CD4-positive, alpha-beta T cell (primary cell): Measurements from ENCODE around the gene PHF13. TPM values are rescaled to one million over a fixed set of nuclear protein-coding genes. Genes with fewer than 3 reads are reported as not detected.
A peak's percentile ranks its signal among the peaks of the same experiment; 100 is the strongest.

ENCODE experiments used
- ATAC-seq: fragments of 200-7000 bp; cut with Tn5 transposase; one replicate; pipeline ENCODE4 v1.10.0; 2022; ENCODE audit warnings: mild to moderate bottlenecking; ENCODE audit not compliant: poor library complexity
- CTCF ChIA-PET: fragments of 350-600 bp; sonication (Branson Sonifier 250); formaldehyde crosslinking; loops from one replicate; lab custom pipeline; 2021; ENCODE audit warnings: antibody characterized with exemption, inconsistent platforms; lab: Charles Lee
- POLR2A ChIA-PET: fragments of 350-600 bp; sonication (Branson Sonifier 250); formaldehyde crosslinking; loops from one replicate; lab custom pipeline; 2021; ENCODE audit warnings: antibody characterized with exemption, inconsistent platforms; lab: Charles Lee
- DNase-seq, 14 experiments: peaks; one replicate each; pipeline ENCODE4 v3.0.0-alpha.2; 2013 to 2020; ENCODE audit warnings: mixed read lengths in 2 of 14
- H3K27ac ChIP-seq, 2 donors: one replicate each; pipeline versions ENCODE4 v1.5.1 to v1.7.0; 2013; ENCODE audit warnings: low read length in 2 of 2, low read depth in 1 of 2, mild to moderate bottlenecking in 1 of 2
- H3K27me3 ChIP-seq, 2 experiments: 1 replicate in 1 of 2; 2 replicates in 1 of 2; pipeline versions ENCODE4 v1.6.1 to v1.7.0; 2013; ENCODE audit warnings: low read length in 2 of 2, control low read depth in 1 of 2, mild to moderate bottlenecking in 1 of 2, moderate library complexity in 1 of 2; ENCODE audit not compliant: insufficient read depth in 2 of 2, control insufficient read depth in 1 of 2
- H3K36me3 ChIP-seq: one replicate; pipeline ENCODE4 v1.6.1; 2013; ENCODE audit warnings: low read length, control low read depth; ENCODE audit not compliant: insufficient read depth
- H3K4me1 ChIP-seq: one replicate; pipeline ENCODE4 v1.6.1; 2013; ENCODE audit warnings: low read length, control low read depth; ENCODE audit not compliant: insufficient read depth
- H3K4me3 ChIP-seq: one replicate; pipeline ENCODE4 v1.5.1; 2013; ENCODE audit warnings: mild to moderate bottlenecking, low read length, moderate library complexity
- H3K9me3 ChIP-seq, 2 experiments: 1 replicate in 1 of 2; 2 replicates in 1 of 2; pipeline versions ENCODE4 v1.6.1 to v1.7.0; 2013; ENCODE audit warnings: low read length in 2 of 2, mild to moderate bottlenecking in 2 of 2, control low read depth in 1 of 2, moderate library complexity in 1 of 2; ENCODE audit not compliant: control insufficient read depth in 1 of 2, insufficient read depth in 1 of 2
- H3K27ac Mint-ChIP-seq: one replicate; pipeline ENCODE4 v1.8.0; 2020; ENCODE audit warnings: mixed read lengths
- H3K27me3 Mint-ChIP-seq: one replicate; pipeline ENCODE4 v1.8.0; 2021; ENCODE audit warnings: mixed read lengths
- H3K36me3 Mint-ChIP-seq: one replicate; pipeline ENCODE4 v1.8.0; 2021; ENCODE audit warnings: low read depth, mixed read lengths
- H3K4me1 Mint-ChIP-seq: one replicate; pipeline ENCODE4 v1.8.0; 2021; ENCODE audit warnings: low read depth, mixed read lengths
- H3K4me3 Mint-ChIP-seq: one replicate; pipeline ENCODE4 v1.8.0; 2020; ENCODE audit warnings: mild to moderate bottlenecking, mixed read lengths
- H3K9me3 Mint-ChIP-seq: one replicate; pipeline ENCODE4 v1.8.0; 2020; ENCODE audit warnings: mixed read lengths
- intact Hi-C, 2 experiments: fragments of 100-400 bp; cut with DNase I in 1 of 2; cut with micrococcal nuclease in 1 of 2; formaldehyde crosslinking; loops; one replicate each; pipeline versions ENCODE4 v1.15.1 to v1.9.0; 2023 to 2025; cut with DNase I, micrococcal nuclease
- total RNA-seq, 174 experiments: library from RNA in 2 of 174; stranded (reverse) in 2 of 174; gene quantifications; one replicate each; pipeline ENCODE4 v1.2.3 and lab custom pipeline; 2021 to 2026
- TF ChIP-seq, protein P1 (sequence below): fragments of 200-600 bp; IDR thresholded peaks from one replicate; pipeline ENCODE4 v1.8.0; 2022; ENCODE audit warnings: antibody characterized with exemption, mild to moderate bottlenecking

The PHF13 gene
- total RNA-seq, 2 experiments from 2014 or later: 4.0 to 4.9 TPM

DNA sequence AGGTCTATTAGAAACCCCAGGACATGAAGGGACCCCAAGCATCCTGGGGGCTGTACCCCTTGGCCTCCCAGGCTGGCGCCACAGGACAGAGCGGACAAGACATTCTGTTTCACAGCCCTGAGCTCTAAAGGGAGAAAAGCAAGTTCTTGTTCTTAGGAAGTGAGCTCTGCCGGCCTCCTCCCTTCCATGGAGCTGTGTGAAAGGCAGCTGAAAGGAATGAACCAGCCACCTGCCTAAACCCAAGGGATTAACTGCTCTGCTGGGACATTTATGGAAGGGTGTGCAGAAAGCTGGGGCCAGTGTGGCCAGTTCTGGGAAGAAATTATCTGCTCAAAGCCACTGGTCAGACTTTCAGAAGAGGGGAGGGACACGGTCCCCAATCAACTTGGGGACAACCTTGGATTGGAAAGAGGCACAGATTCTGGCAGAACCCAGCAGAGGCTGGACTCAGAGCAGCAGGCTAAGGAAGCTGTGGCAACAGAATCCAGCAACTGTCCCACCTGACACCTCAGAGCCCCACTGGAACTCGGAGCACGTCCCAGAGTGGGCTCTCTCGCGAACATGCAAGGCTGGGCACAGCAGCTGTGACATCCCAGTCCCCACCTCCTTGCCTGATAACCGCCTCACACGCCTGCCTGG is 13.0 kb upstream of the PHF13 start:
- ChIA-PET POLR2A (interaction anchor here (0.8 to 6.3 kb wide), 10 partner anchors 9 to 100 kb away, joined by 3 to 139 read pairs (median 12); partner anchors contain the start of genes DNAJC11, NOL9, PHF13 and TAS1R1), CTCF (interaction anchor here (1.1 to 5.3 kb wide), 4 partner anchors 16 to 101 kb away, joined by 3 to 22 read pairs (median 4); partner anchors contain the start of genes DNAJC11, NOL9, TAS1R1 and ZBTB48)
- Mint-ChIP-seq H3K36me3 (peaks cover 55% of the 10 kb centered on the region), H3K4me3 (peak overlapping the region; percentile 100), H3K27ac (peak overlapping the region; percentile 98), H3K4me1 (peaks cover 54% of the 10 kb centered on the region), H3K27me3 (no peaks in the 10 kb centered on the region), H3K9me3 (no peaks in the 10 kb centered on the region)
- intact Hi-C loops: loop anchor here (1.0 to 10.0 kb wide), 3 partner anchors 20 to 46 kb away; partner anchors contain the start of genes NOL9 (in 1 of the 2) and TAS1R1 (in 1 of the 2)
- Histone ChIP-seq H3K27me3 (no peaks in the 10 kb centered on the region), H3K9me3 (no peaks in the 10 kb centered on the region), H3K36me3 (peaks cover 34% of the 10 kb centered on the region), H3K4me1 (peaks cover 77% of the 10 kb centered on the region), H3K4me3 (peak overlapping the region; percentile 95), H3K27ac (peak overlapping the region; percentile 56 to 79)
- no peak for DNase-seq
- TF ChIP-seq, protein P1, sequence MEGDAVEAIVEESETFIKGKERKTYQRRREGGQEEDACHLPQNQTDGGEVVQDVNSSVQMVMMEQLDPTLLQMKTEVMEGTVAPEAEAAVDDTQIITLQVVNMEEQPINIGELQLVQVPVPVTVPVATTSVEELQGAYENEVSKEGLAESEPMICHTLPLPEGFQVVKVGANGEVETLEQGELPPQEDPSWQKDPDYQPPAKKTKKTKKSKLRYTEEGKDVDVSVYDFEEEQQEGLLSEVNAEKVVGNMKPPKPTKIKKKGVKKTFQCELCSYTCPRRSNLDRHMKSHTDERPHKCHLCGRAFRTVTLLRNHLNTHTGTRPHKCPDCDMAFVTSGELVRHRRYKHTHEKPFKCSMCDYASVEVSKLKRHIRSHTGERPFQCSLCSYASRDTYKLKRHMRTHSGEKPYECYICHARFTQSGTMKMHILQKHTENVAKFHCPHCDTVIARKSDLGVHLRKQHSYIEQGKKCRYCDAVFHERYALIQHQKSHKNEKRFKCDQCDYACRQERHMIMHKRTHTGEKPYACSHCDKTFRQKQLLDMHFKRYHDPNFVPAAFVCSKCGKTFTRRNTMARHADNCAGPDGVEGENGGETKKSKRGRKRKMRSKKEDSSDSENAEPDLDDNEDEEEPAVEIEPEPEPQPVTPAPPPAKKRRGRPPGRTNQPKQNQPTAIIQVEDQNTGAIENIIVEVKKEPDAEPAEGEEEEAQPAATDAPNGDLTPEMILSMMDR: no peak
- no peak for ATAC-seq

DNA sequence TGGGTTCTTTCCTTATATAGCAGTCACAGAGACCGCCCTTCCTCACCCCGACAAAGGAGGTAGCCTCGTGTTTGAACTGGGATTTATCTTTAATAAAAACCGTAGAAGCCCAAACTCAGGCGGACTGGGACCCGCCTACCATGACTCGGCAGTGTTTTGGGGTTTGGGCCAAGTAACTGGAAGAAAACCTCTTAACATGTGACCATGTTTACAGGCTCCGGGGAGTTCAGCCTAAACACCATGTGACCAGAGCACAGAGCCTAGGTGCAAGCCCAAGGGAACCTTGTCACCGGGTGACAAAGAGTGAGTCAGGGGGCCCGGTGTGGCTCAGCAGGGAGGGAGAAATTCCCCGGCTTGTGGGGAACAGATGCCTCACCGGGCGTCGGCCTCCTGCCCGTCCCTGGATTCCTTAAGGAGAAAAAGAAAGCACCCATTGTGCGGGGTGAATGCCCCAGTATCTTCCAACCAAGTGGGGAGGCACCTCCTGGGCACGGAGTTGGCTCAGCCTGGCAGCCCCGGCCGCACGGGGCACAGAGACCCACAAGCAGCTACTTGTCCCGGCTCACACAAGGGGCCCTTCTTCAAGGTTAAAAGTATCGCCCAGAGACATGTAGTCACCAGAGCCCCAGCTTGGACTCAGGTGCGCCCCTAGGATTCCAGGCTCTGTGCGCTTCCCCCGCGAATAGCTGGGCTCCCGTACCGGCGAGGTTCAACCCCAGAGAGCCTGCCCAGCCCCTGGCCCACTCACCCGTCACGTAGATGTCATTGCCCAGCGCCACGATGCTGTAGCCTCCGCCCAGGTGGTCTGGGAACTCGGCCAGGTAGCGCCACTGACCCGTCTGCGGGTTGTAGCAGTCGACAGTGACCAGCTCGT is 12.2 kb upstream of the PHF13 start:
- H3K27me3 ChIP-seq: no peaks in the 10 kb centered on the region
- TF ChIP-seq, protein P1: peak; percentile 18
- H3K27me3 Mint-ChIP-seq: no peaks in the 10 kb centered on the region
- peak; percentile 41 to 90 (median 70) for DNase-seq
- H3K27ac ChIP-seq: peak overlapping the region; percentile 77 to 79
- H3K4me3 Mint-ChIP-seq: peak overlapping the region; percentile 100
- peaks cover 47% of the 10 kb centered on the region for H3K36me3 Mint-ChIP-seq
- CTCF ChIA-PET: interaction anchor here (0.6 to 5.3 kb wide), 6 partner anchors 19 to 108 kb away, joined by 3 to 22 read pairs (median 4); partner anchors contain the start of genes NOL9, TAS1R1, THAP3 and ZBTB48
- no peaks in the 10 kb centered on the region for H3K9me3 Mint-ChIP-seq
- peaks cover 69% of the 10 kb centered on the region for H3K4me1 ChIP-seq
- peak overlapping the region; percentile 98 for H3K27ac Mint-ChIP-seq
- peaks cover 27% of the 10 kb centered on the region for H3K36me3 ChIP-seq
- peak; percentile 46 for ATAC-seq
- H3K4me1 Mint-ChIP-seq: peaks cover 46% of the 10 kb centered on the region
- intact Hi-C loops: loop anchor here (1.0 to 10.0 kb wide), 3 partner anchors 21 to 46 kb away; partner anchors contain the start of genes NOL9 (in 1 of the 2) and TAS1R1 (in 1 of the 2)
- peak overlapping the region; percentile 95 for H3K4me3 ChIP-seq
- POLR2A ChIA-PET: interaction anchor here (0.8 to 6.3 kb wide), 20 partner anchors 10 to 208 kb away, joined by 3 to 139 read pairs (median 12); partner anchors contain the start of genes CAMTA1, DNAJC11, NOL9 and PHF13
- no peaks in the 10 kb centered on the region for H3K9me3 ChIP-seq
